Neural progenitor cell (in vitro differentiated cells): ENCODE data around the gene ERBB4. TPM values are rescaled to one million over a fixed set of nuclear protein-coding genes. Genes with fewer than 3 reads are reported as not detected.

ENCODE experiments used
- DNase-seq: peaks from one replicate; pipeline ENCODE4 v3.0.0-alpha.2; 2016; ENCODE audit warnings: low spot score
- H2AFZ ChIP-seq: fragments of 200-600 bp; sonication (generic); replicated peaks from 2 replicates; pipeline ENCODE4 v1.6.1; 2016; ENCODE audit warnings: antibody characterized with exemption
- H3F3A ChIP-seq: fragments of 200-600 bp; sonication (generic); 2 replicates; pipeline ENCODE4 v1.6.1; 2016; ENCODE audit warnings: antibody characterized with exemption, low read depth
- H3K27ac ChIP-seq: fragments of 200-600 bp; sonication (generic); 2 replicates; pipeline ENCODE4 v1.5.1; 2016; ENCODE audit warnings: mild to moderate bottlenecking
- H3K27me3 ChIP-seq: fragments of 200-600 bp; sonication (generic); 2 replicates; pipeline ENCODE4 v1.6.1; 2016; ENCODE audit warnings: mild to moderate bottlenecking, moderate library complexity
- H3K36me3 ChIP-seq: fragments of 200-600 bp; sonication (generic); 2 replicates; pipeline ENCODE4 v1.5.1; 2016
- H3K4me1 ChIP-seq: fragments of 200-600 bp; sonication (generic); 2 replicates; pipeline ENCODE4 v1.6.1; 2016; ENCODE audit warnings: mixed run types
- H3K4me2 ChIP-seq: fragments of 200-600 bp; sonication (generic); 2 replicates; pipeline ENCODE4 v1.6.1; 2016
- H3K4me3 ChIP-seq: fragments of 200-600 bp; sonication (generic); 2 replicates; pipeline ENCODE4 v1.5.1; 2016
- H3K79me2 ChIP-seq: fragments of 200-600 bp; sonication (generic); 2 replicates; pipeline ENCODE4 v1.6.1; 2016; ENCODE audit warnings: low read depth
- H3K9ac ChIP-seq: fragments of 200-600 bp; sonication (generic); 2 replicates; pipeline ENCODE4 v1.6.1; 2016
- H3K9me3 ChIP-seq: fragments of 200-600 bp; sonication (generic); 2 replicates; pipeline ENCODE4 v1.5.1; 2016; ENCODE audit warnings: low read depth
- H4K20me1 ChIP-seq: fragments of 200-600 bp; sonication (generic); 2 replicates; pipeline ENCODE4 v1.6.1; 2016; ENCODE audit warnings: low read depth
- H3K27ac Mint-ChIP-seq: 3 replicates; pipeline ENCODE4 v1.8.0; 2021; ENCODE audit warnings: mixed read lengths
- H3K27me3 Mint-ChIP-seq: 2 replicates; pipeline ENCODE4 v1.8.0; 2022; ENCODE audit warnings: low read depth, mild to moderate bottlenecking, inconsistent platforms, moderate library complexity, mixed read lengths; ENCODE audit not compliant: insufficient read depth
- H3K36me3 Mint-ChIP-seq: 3 replicates; pipeline ENCODE4 v1.8.0; 2021; ENCODE audit warnings: mixed read lengths
- H3K4me1 Mint-ChIP-seq: 3 replicates; pipeline ENCODE4 v1.8.0; 2021; ENCODE audit warnings: mixed read lengths
- H3K4me3 Mint-ChIP-seq: 3 replicates; pipeline ENCODE4 v1.8.0; 2021; ENCODE audit warnings: mild to moderate bottlenecking, moderate library complexity, mixed read lengths
- H3K9me3 Mint-ChIP-seq: 3 replicates; pipeline ENCODE4 v1.8.0; 2020; ENCODE audit warnings: mixed read lengths
- CTCF ChIP-seq: fragments of 200-600 bp; sonication (generic); IDR thresholded peaks from 2 replicates; pipeline ENCODE4 v1.5.1; 2017; ENCODE audit warnings: antibody characterized with exemption, mild to moderate bottlenecking
- EZH2 ChIP-seq: fragments of 200-600 bp; sonication (generic); IDR thresholded peaks from 2 replicates; pipeline ENCODE4 v1.6.1; 2017; ENCODE audit warnings: antibody characterized with exemption, mild to moderate bottlenecking, moderate library complexity
- EZH2phosphoT487 ChIP-seq: fragments of 200-600 bp; sonication (generic); IDR thresholded peaks from 2 replicates; pipeline ENCODE4 v1.6.1; 2017; ENCODE audit warnings: antibody characterized with exemption
- total RNA-seq: library from RNA; depleted of rRNA; stranded (reverse); fragments of >200 nt; gene quantifications from 2 replicates; pipeline ENCODE4 v1.2.3, GENCODE V29; 2015; ENCODE audit warnings: low replicate concordance

The ERBB4 gene
- total RNA-seq, 1 donor from 2014 or later: 1.5 TPM

- no peak overlapping the region for H3K4me3 Mint-ChIP-seq
- H3K36me3 ChIP-seq: no peaks in the 10 kb centered on the region
- DNase-seq: no peak
Observed at GRCh38 chr2:211812587-211812986, 726.0 kb downstream of the ERBB4 start.

GRCh38 chr2:211802666-211803065 lies 735.9 kb downstream of the ERBB4 start:
- H3K9me3 ChIP-seq: no peaks in the 10 kb centered on the region

More at GRCh38 chr2:211812587-211812986, 726.0 kb downstream of the ERBB4 start:
- no peaks in the 10 kb centered on the region for H4K20me1 ChIP-seq
- Mint-ChIP-seq H3K36me3 (peaks cover 11% of the 10 kb centered on the region), H3K9me3 (peaks cover 17% of the 10 kb centered on the region), H3K4me1 (no peaks in the 10 kb centered on the region), H3K27me3 (peaks cover 3% of the 10 kb centered on the region), H3K27ac (no peak overlapping the region)
- no peak overlapping the region for H3K4me3 ChIP-seq
- H3K9me3 ChIP-seq: no peaks in the 10 kb centered on the region
- H2AFZ ChIP-seq: peak overlapping the region; percentile 34
- no peak overlapping the region for H3K9ac ChIP-seq
- H3K79me2 ChIP-seq: no peaks in the 10 kb centered on the region
- H3F3A ChIP-seq: no peaks in the 10 kb centered on the region
- no peaks in the 10 kb centered on the region for H3K27me3 ChIP-seq
- TF ChIP-seq EZH2phosphoT487: no peak
- TF ChIP-seq CTCF: no peak
- no peak for TF ChIP-seq EZH2
- H3K4me2 ChIP-seq: no peak overlapping the region
- no peak overlapping the region for H3K27ac ChIP-seq
- no peaks in the 10 kb centered on the region for H3K4me1 ChIP-seq

GRCh38 chr2:211800001-211800400 lies 738.6 kb downstream of the ERBB4 start:
- Histone ChIP-seq H3K27me3 (no peaks in the 10 kb centered on the region), H2AFZ (peak overlapping the region; percentile 65), H3F3A (no peaks in the 10 kb centered on the region), H3K9me3 (no peaks in the 10 kb centered on the region), H3K4me3 (no peak overlapping the region), H4K20me1 (no peaks in the 10 kb centered on the region), H3K79me2 (no peaks in the 10 kb centered on the region), H3K4me1 (peaks cover 4% of the 10 kb centered on the region), H3K4me2 (no peak overlapping the region), H3K9ac (no peak overlapping the region), H3K27ac (no peak overlapping the region), H3K36me3 (no peaks in the 10 kb centered on the region)
- TF ChIP-seq CTCF: no peak
- no peak for TF ChIP-seq EZH2phosphoT487
- TF ChIP-seq EZH2: no peak
- Mint-ChIP-seq H3K27ac (no peak overlapping the region), H3K27me3 (peaks cover 2% of the 10 kb centered on the region), H3K9me3 (no peaks in the 10 kb centered on the region), H3K36me3 (peaks cover 5% of the 10 kb centered on the region), H3K4me3 (no peak overlapping the region), H3K4me1 (peaks cover 13% of the 10 kb centered on the region)
- no peak for DNase-seq

More at GRCh38 chr2:211802666-211803065, 735.9 kb downstream of the ERBB4 start:
- H3K4me3 ChIP-seq: no peak overlapping the region
- H3K36me3 Mint-ChIP-seq: no peaks in the 10 kb centered on the region
- no peak overlapping the region for H3K4me3 Mint-ChIP-seq
- no peaks in the 10 kb centered on the region for H3K27me3 ChIP-seq
- H3K4me1 Mint-ChIP-seq: peaks cover 13% of the 10 kb centered on the region
- no peak overlapping the region for H3K27ac Mint-ChIP-seq
- no peaks in the 10 kb centered on the region for H3F3A ChIP-seq
- no peaks in the 10 kb centered on the region for H3K79me2 ChIP-seq
- TF ChIP-seq CTCF (no peak), EZH2phosphoT487 (no peak), EZH2 (no peak)
- no peaks in the 10 kb centered on the region for H3K9me3 Mint-ChIP-seq
- H2AFZ ChIP-seq: no peak overlapping the region
- H4K20me1 ChIP-seq: no peaks in the 10 kb centered on the region
- DNase-seq: no peak
- no peak overlapping the region for H3K4me2 ChIP-seq
- H3K27me3 Mint-ChIP-seq: peaks cover 2% of the 10 kb centered on the region
- H3K36me3 ChIP-seq: no peaks in the 10 kb centered on the region
- no peak overlapping the region for H3K27ac ChIP-seq
- peaks cover 4% of the 10 kb centered on the region for H3K4me1 ChIP-seq
- H3K9ac ChIP-seq: no peak overlapping the region
